Measurements from ENCODE around the gene COLEC12.

COLEC12 gene

GRCh38 chr18:500632-501405 lies at the start of gene COLEC12:
Gene COLEC12 (minus strand): TSS chr18:500701. CDS start chr18:500514, 187 bp downstream.
- no peak for TF ChIP-seq POLR2A (IDR thresholded peaks at IDR 0.05; ENCODE audit: low read length)
- DNase-seq, result no peak

GRCh38 chr18:549967-550366 lies 49.5 kb upstream of the COLEC12 start:
- TF ChIP-seq POLR2A (IDR thresholded peaks at IDR 0.05; ENCODE audit: low read length), result no peak
- TF ChIP-seq GATA1 (IDR thresholded peaks at IDR 0.05; ENCODE audit: low read depth, low read length), result no peak
- DNase-seq, result no peak

GRCh38 chr18:543447-544078 lies 43.1 kb upstream of the COLEC12 start:
- no peak for DNase-seq
- TF ChIP-seq POLR2A (IDR thresholded peaks at IDR 0.05; ENCODE audit: low read length), result no peak
- no peak for TF ChIP-seq GATA1 (IDR thresholded peaks at IDR 0.05; ENCODE audit: low read depth, low read length)

- DNase-seq, result no peak
- TF ChIP-seq GATA1 (IDR thresholded peaks at IDR 0.05; ENCODE audit: low read depth, low read length) (no peak), POLR2A (IDR thresholded peaks at IDR 0.05; ENCODE audit: low read length) (no peak)
These were observed 33.6 kb upstream of the COLEC12 start for GRCh38 chr18:533995-534601.

GRCh38 chr18:532632-533031 lies 32.1 kb upstream of the COLEC12 start:
- DNase-seq, result no peak
- TF ChIP-seq POLR2A (IDR thresholded peaks at IDR 0.05; ENCODE audit: low read length) (no peak), GATA1 (IDR thresholded peaks at IDR 0.05; ENCODE audit: low read depth, low read length) (no peak)

GRCh38 chr18:532018-532417 lies 31.5 kb upstream of the COLEC12 start:
- DNase-seq, result no peak
- no peak for TF ChIP-seq POLR2A (IDR thresholded peaks at IDR 0.05; ENCODE audit: low read length)
- TF ChIP-seq GATA1 (IDR thresholded peaks at IDR 0.05; ENCODE audit: low read depth, low read length), result no peak

- no peak for DNase-seq
- TF ChIP-seq POLR2A (IDR thresholded peaks at IDR 0.05; ENCODE audit: low read length) (no peak), GATA1 (IDR thresholded peaks at IDR 0.05; ENCODE audit: low read depth, low read length) (no peak)
These were observed 26.6 kb upstream of the COLEC12 start for GRCh38 chr18:527146-527545.

GRCh38 chr18:526681-527080 lies 26.2 kb upstream of the COLEC12 start:
- no peak for DNase-seq
- TF ChIP-seq POLR2A (IDR thresholded peaks at IDR 0.05; ENCODE audit: low read length), result no peak
- no peak for TF ChIP-seq GATA1 (IDR thresholded peaks at IDR 0.05; ENCODE audit: low read depth, low read length)

GRCh38 chr18:525036-525797 lies 24.7 kb upstream of the COLEC12 start:
- no peak for DNase-seq
- TF ChIP-seq POLR2A (IDR thresholded peaks at IDR 0.05; ENCODE audit: low read length), result no peak
- TF ChIP-seq GATA1 (IDR thresholded peaks at IDR 0.05; ENCODE audit: low read depth, low read length), result no peak

GRCh38 chr18:524466-524865 lies 24.0 kb upstream of the COLEC12 start:
- TF ChIP-seq POLR2A (IDR thresholded peaks at IDR 0.05; ENCODE audit: low read length), result no peak
- no peak for TF ChIP-seq GATA1 (IDR thresholded peaks at IDR 0.05; ENCODE audit: low read depth, low read length)
- DNase-seq, result no peak

- TF ChIP-seq POLR2A (IDR thresholded peaks at IDR 0.05; ENCODE audit: low read length), result no peak
- TF ChIP-seq GATA1 (IDR thresholded peaks at IDR 0.05; ENCODE audit: low read depth, low read length), result no peak
- DNase-seq, result no peak
These were observed 23.1 kb upstream of the COLEC12 start for GRCh38 chr18:523561-523960.

GRCh38 chr18:519019-519879 lies 18.7 kb upstream of the COLEC12 start:
- TF ChIP-seq POLR2A (IDR thresholded peaks at IDR 0.05; ENCODE audit: low read length), result no peak
- no peak for TF ChIP-seq GATA1 (IDR thresholded peaks at IDR 0.05; ENCODE audit: low read depth, low read length)
- DNase-seq, result peak in 1 of 2 experiments; percentile 29

GRCh38 chr18:518081-518480 lies 17.6 kb upstream of the COLEC12 start:
- no peak for DNase-seq
- TF ChIP-seq POLR2A (IDR thresholded peaks at IDR 0.05; ENCODE audit: low read length) (no peak), GATA1 (IDR thresholded peaks at IDR 0.05; ENCODE audit: low read depth, low read length) (no peak)
